Jurkat, Clone E6-1 (cell line): Measurements from ENCODE around the gene NEDD4L.

ENCODE experiments used
- DNase-seq: peaks from one replicate; pipeline ENCODE4 v3.0.0-alpha.2; 2011; ENCODE audit warnings: low read depth, low spot score
- H3K4me3 ChIP-seq: 2 replicates; pipeline ENCODE4 v1.5.1; 2011; ENCODE audit warnings: mild to moderate bottlenecking, low read length, control low read depth, moderate library complexity

NEDD4L gene

GRCh38 chr18:58388736-58389135 lies 344.7 kb downstream of the NEDD4L start:
- DNase-seq: no peak
- H3K4me3 ChIP-seq: no peak overlapping the region

DNA sequence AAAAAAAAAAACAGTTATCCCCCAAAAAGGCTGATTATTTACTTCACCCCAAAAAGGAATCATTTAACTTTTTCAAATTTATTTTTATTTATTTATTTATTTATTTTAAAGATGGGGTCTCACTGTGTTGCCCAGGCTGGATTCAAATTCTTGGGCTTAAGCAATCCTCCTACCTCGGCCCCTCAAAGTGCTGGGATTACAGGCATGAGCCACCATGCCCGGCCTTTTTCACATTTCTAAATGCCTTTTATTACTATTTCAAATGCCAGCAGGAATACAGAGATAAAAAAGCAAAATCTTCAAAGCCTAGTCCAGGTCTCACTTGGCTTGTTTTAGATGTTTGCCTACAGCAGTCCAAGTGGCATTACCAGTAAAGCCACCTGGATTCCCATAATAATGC lies 345.7 kb downstream of the NEDD4L start:
- DNase-seq: no peak
- H3K4me3 ChIP-seq: no peak overlapping the region

DNA sequence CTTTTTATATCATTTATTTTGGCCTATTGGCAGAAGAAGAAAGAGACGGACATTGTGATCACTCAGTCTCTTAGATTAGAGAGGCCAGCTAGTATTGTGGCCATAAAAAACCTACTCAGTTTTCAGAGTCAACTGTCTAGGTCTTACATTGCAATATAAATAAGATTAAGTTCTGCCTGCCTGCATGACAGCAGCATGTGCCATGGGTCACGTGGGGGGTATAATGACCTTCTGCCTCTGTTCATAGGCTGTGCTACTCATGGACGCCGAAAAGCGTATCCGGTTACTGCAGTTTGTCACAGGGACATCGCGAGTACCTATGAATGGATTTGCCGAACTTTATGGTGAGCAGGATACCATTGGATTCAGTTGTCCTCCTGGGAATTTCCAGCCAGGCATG lies 346.4 kb downstream of the NEDD4L start:
- DNase-seq: no peak
- no peak overlapping the region for H3K4me3 ChIP-seq

DNA sequence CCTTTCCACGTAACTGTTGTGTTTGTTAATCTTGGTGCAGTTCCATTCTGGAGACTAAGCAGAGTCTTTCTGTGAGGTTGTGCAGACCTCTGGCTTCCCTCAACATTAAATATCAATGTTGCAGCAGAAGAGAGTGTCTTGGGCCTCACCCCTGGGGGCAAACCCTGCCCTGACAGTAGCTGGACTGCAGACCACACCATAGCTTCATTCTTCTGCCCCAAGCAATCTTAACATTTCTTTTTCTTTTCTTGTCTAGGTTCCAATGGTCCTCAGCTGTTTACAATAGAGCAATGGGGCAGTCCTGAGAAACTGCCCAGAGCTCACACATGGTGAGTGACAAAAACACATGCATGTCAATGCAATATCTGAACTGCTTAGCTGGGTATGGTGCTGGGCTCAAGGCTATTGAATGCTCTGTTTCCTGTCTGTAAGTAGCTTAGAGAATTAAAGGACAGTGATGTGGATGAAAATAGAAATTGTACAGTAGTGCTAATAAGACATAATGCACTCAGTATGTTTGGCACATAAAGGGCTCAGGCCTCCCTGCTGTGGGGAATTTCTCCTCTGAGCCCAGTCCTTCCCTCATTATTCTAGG lies 347.3 kb downstream of the NEDD4L start:
- no peak for DNase-seq
- no peak overlapping the region for H3K4me3 ChIP-seq

GRCh38 chr18:58391932-58392323 lies 347.9 kb downstream of the NEDD4L start:
- H3K4me3 ChIP-seq: no peak overlapping the region
- no peak for DNase-seq

- DNase-seq: no peak
- no peak overlapping the region for H3K4me3 ChIP-seq
These were observed 348.4 kb downstream of the NEDD4L start for GRCh38 chr18:58392324-58393000.

- no peak overlapping the region for H3K4me3 ChIP-seq
- DNase-seq: no peak
These were observed 349.3 kb downstream of the NEDD4L start for GRCh38 chr18:58393295-58393694.

DNA sequence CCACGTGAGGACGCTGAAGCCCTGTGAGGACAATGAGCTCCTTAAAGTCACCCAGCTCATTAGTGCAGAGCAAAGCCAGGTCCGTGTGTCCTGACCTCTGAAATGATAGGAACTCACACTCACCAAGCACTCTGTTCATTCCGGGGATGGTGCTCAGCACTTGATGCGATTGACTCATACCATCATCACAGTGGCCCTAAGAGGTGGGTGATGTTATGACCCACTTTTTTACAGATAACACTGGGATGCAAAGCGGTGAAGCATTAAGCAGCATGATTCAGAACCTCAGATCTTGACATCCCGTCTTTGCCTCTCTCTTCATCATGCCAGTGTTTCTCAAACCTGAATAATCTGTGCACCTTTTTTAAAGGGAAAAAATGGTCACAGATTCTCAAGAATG lies 350.0 kb downstream of the NEDD4L start:
- H3K4me3 ChIP-seq: no peak overlapping the region
- DNase-seq: no peak

GRCh38 chr18:58394602-58395425 lies 350.8 kb downstream of the NEDD4L start:
- DNase-seq: no peak
- no peak overlapping the region for H3K4me3 ChIP-seq

- peak; percentile 20 for DNase-seq
- no peak overlapping the region for H3K4me3 ChIP-seq
These were observed 352.1 kb downstream of the NEDD4L start for GRCh38 chr18:58396144-58396543.

DNA sequence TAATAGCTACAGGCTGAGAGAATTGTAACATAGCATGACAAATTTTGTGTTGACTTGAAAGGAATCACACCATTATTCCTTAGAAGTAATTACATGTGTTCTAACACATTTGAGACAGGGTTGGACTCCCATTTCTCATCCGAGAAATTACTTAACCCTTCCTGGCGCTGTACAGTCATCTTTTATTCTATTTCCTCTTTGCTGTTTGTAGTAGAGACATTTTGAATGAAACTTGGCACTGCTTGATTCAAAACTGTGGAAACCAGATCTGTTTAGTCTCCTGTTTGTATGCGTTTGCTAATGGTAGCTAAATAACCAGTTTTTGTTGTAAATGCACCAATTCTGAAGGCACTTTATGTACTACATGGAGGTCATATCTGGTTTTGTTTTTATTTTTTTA lies 352.9 kb downstream of the NEDD4L start:
- no peak for DNase-seq
- no peak overlapping the region for H3K4me3 ChIP-seq

DNA sequence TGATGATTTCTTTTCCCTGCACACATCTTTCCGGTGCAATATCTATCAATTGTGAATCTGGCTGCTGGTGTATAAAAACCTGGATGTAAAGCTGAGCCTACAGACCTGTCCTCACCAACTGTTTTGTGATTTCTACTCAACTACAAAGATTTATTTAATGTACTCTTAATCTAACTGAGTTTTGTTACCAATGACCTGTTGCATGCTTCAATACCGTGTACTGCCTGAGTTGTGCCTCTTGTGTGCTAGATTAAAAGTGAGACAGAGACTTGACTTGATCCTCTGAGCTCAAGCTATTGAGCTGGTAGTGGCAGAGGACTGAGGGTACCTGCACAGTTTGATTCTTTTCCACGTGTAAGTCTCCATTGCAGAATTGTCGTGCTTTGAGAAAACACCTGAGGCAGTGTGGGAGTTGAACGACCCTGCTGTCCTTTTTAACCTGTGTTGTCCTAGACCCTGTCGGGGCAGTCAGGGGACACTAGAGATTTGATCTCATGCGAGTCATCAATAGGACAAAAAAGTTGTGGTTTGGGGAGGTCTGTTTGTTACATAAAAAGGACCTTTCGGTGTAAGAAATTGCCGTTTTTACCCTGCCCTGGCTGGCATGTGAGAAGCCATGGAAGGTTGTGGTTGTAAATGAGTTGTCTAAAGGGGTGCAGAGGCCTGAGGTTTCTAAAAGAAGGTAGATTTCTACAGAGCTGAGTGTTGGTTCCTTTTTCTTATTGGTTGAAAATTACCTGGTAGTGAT lies 353.5 kb downstream of the NEDD4L start:
- H3K4me3 ChIP-seq: no peak overlapping the region

GRCh38 chr18:58398648-58399398 lies 354.8 kb downstream of the NEDD4L start:
- DNase-seq: no peak
- no peak overlapping the region for H3K4me3 ChIP-seq

More for the DNA sequence above, 353.5 kb downstream of the NEDD4L start:
- no peak for DNase-seq

DNA sequence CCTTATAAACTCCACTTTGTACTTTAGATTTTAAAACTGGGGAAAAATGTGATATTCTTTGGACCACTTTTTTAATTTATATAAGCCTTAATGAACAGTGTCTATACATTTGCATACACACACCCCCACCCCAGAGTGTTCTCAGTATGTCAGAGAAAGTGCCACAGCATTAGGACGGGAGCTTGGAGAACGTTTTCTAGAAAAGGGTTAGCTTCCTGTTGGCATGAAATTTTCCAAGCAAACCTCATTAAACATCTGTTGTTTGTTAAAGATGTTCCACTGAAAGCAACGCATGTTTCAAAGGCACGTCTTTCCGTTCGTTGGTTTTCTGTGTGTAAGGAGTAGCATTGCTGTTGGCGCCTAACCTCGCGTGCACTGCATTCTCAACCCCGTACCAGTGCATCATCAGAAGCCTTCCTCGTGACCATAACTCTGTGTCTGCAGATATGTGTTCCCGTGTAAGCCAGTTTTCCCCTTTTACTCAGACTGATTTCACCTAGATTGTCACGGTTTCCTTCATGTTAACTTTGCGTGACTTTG lies 356.4 kb downstream of the NEDD4L start:
- peak; percentile 7 for DNase-seq
- H3K4me3 ChIP-seq: no peak overlapping the region

DNA sequence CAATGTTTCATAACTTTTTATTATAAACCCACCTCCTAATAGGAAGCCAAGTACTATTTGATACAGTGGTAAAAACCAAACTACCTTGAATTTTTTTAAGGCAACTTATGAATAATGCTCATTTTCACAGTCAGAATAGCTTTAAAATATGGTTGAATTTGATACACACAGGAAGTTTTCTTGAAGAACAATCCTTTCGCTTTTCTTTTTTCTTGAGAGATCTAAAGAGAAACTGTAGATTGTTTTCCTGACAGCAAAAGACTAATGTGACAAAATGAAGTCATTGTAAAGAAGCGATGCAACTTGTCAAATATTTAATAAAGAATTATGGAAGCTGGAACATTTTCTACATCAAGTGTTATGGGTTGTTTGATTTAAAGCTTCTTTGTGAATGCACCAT lies 357.2 kb downstream of the NEDD4L start:
- no peak for DNase-seq
- no peak overlapping the region for H3K4me3 ChIP-seq

GRCh38 chr18:58402247-58402646 lies 358.2 kb downstream of the NEDD4L start:
- no peak overlapping the region for H3K4me3 ChIP-seq
- DNase-seq: no peak

DNA sequence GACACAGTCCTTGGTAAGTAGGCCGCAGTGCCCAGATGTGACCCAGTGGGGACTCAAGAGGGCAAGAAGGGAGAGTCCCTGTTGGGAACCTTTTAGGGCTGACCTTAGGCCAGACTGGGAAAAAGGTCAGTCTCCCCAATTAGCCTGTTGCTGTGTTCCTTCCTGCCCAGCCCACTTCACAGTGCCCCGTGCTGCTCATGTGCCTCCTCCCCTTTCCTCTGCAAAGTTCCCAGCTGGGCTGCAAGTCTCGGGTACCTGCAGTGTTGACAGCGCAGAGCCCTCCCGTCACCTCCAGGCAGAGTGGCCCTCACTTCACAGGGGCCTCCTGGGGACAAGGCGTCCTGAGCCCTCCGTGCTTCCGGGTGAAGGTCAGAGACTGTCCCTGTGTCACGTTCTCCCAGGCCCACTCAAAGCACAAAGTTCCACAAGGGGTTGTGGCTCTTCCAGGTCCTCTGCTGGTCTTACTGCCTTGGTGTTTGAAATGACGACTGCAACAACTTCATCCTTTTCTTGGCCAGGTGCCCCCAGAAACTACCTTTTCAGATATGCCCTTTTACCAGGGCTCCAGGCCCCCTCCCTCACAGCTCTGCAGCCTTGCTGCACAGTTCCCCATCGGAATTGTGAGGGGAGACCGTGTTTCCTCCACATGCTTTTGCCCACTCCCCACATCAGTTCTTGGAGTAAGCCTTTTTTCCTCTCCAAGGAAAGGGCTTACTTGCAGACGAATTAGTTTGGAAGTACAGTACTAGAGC lies 359.1 kb downstream of the NEDD4L start:
- DNase-seq: no peak
- H3K4me3 ChIP-seq: no peak overlapping the region

DNA sequence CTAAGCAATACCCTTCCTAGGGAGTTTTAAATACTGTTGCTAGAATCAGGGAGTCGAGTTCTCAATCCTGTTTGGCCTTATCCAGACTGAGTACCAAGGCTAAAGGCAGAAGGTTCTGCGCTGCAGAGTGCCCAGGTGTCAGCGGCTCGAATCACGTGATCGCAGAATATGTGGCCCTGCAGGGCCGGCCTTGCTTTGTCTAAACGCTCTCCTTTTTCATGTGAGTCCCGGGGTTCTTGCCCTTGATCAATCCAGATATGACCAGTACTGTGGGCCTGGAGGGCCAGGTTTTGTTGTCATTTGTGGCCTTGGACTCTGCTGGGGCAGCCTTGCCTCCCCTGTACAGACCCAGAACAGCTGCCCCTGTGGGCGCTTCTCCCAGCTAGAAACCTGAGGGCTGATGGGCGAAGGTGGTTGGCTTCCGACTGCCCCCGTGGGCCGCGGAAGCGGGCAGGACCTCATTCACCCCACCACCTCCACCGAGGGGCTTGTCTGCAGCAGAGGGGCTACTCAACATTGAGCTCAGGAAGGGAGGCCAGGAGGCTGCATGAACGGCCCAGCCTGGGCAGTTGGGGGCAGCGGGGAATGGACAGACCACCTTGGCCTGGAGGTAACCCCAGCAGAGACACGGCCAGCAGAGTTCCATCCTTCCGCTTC lies 359.9 kb downstream of the NEDD4L start:
- no peak for DNase-seq
- H3K4me3 ChIP-seq: no peak overlapping the region
